ENCODE measurements around the gene PDE7B. TPM values are rescaled to one million over a fixed set of nuclear protein-coding genes. Genes with fewer than 3 reads are reported as not detected.

PDE7B gene
- total RNA-seq, 4 donors from 2014 or later = 1.4 to 11.6 (median 3.5) TPM

DNA sequence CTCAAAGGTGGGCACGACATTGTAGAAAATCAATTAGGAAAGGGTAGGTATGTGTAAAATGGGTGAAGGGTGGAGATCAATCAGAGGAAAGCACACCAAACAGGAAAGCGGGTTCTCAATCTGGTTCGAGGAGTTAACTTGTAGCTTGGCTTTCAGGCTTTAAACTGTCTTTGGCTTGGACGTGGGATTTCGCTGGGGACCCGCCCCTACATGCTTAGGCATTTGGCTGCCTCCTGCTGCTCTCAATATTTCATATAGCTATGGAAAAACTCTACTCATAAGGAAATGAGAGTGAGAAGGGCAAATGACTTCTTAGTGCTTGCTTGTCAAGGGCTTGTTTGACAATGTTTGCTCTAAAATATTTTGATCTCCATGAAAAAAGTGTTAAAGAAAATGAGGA lies 38.1 kb upstream of the PDE7B start:
- no peak overlapping the region for H3K27ac ChIP-seq

DNA sequence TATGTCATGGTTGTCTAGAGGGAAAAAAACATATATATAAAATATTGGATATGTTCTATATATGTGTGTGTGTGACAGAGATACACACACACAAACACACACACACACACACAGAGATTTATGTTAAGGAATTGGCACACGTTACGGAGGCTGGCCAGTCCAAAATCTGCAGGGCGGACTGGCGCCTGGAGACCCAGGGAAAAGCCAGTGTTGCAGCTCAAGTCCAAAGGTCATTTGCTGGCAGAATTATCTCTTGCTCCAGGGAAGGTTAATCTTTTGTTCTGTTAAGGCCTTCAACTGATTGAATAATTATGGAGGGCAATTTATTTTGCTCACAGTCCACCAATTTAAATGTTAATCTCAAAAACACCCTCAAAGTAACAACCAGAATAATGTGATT lies 37.5 kb upstream of the PDE7B start:
- Histone ChIP-seq H3K4me3 (no peak overlapping the region), H3K9me3 (no peaks in the 10 kb centered on the region), H3K27ac (no peak overlapping the region), H3K4me1 (no peaks in the 10 kb centered on the region), H3K27me3 (no peaks in the 10 kb centered on the region), H3K36me3 (no peaks in the 10 kb centered on the region)
- TF ChIP-seq, protein P1, sequence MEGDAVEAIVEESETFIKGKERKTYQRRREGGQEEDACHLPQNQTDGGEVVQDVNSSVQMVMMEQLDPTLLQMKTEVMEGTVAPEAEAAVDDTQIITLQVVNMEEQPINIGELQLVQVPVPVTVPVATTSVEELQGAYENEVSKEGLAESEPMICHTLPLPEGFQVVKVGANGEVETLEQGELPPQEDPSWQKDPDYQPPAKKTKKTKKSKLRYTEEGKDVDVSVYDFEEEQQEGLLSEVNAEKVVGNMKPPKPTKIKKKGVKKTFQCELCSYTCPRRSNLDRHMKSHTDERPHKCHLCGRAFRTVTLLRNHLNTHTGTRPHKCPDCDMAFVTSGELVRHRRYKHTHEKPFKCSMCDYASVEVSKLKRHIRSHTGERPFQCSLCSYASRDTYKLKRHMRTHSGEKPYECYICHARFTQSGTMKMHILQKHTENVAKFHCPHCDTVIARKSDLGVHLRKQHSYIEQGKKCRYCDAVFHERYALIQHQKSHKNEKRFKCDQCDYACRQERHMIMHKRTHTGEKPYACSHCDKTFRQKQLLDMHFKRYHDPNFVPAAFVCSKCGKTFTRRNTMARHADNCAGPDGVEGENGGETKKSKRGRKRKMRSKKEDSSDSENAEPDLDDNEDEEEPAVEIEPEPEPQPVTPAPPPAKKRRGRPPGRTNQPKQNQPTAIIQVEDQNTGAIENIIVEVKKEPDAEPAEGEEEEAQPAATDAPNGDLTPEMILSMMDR (IDR thresholded peaks at IDR 0.05) = no peak
- TF ChIP-seq POLR2A (IDR thresholded peaks at IDR 0.05) = no peak
- no peak for DNase-seq

More for the DNA sequence above, 38.1 kb upstream of the PDE7B start:
- Histone ChIP-seq H3K27me3 (no peaks in the 10 kb centered on the region), H3K36me3 (no peaks in the 10 kb centered on the region), H3K4me1 (no peaks in the 10 kb centered on the region), H3K4me3 (no peak overlapping the region), H3K9me3 (no peaks in the 10 kb centered on the region)
- TF ChIP-seq, protein P1 (IDR thresholded peaks at IDR 0.05) = no peak
- TF ChIP-seq POLR2A (IDR thresholded peaks at IDR 0.05) = no peak
- no peak for DNase-seq

DNA sequence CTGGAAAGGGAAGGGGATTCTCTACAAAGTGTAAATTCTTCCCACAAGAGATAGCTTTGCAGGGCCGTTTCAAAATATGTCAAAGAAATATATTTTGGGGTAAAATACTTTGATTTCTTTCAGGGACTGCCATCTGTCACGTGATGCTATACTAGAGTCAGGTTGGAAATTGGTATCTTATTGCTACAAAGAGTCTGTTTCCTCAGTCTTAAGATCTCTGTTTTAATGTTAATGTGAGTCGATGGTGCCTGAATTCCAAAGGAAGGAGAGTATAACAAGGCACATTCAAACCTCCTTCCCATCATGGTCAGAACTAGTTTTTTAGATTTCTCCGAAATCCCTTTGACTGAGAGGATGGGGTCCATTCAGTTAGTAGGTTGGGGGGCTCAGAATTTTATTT lies 36.3 kb upstream of the PDE7B start:
- DNase-seq = no peak
- TF ChIP-seq, protein P1 (IDR thresholded peaks at IDR 0.05) = no peak
- TF ChIP-seq POLR2A (IDR thresholded peaks at IDR 0.05) = no peak
- no peaks in the 10 kb centered on the region for H3K4me1 ChIP-seq
- H3K27ac ChIP-seq = no peak overlapping the region
- H3K9me3 ChIP-seq = no peaks in the 10 kb centered on the region
- no peaks in the 10 kb centered on the region for H3K36me3 ChIP-seq
- no peak overlapping the region for H3K4me3 ChIP-seq
- H3K27me3 ChIP-seq = no peaks in the 10 kb centered on the region

DNA sequence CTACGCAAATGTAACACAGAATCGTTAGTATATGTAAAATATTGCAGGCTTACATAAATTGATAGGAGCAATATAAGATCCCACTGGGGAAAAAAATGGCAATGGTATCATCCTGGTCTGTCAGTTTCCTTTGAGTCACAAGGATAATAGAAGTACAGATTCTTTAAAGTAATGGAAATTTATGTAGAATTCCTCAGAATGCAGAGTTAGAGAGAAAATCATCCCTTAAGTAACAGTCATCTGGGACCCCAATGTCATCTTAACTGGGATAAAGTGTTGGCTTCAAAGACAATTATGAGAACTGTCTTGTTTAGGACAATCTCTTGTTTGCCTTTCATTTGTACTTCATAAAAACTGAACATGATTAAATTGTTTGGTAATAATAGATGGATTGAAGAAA lies 34.5 kb upstream of the PDE7B start:
- Histone ChIP-seq H3K27ac (no peak overlapping the region), H3K4me3 (no peak overlapping the region), H3K36me3 (no peaks in the 10 kb centered on the region), H3K27me3 (no peaks in the 10 kb centered on the region), H3K4me1 (no peaks in the 10 kb centered on the region), H3K9me3 (no peaks in the 10 kb centered on the region)
- DNase-seq = no peak
- no peak for TF ChIP-seq POLR2A (IDR thresholded peaks at IDR 0.05)
- TF ChIP-seq, protein P1 (IDR thresholded peaks at IDR 0.05) = no peak

DNA sequence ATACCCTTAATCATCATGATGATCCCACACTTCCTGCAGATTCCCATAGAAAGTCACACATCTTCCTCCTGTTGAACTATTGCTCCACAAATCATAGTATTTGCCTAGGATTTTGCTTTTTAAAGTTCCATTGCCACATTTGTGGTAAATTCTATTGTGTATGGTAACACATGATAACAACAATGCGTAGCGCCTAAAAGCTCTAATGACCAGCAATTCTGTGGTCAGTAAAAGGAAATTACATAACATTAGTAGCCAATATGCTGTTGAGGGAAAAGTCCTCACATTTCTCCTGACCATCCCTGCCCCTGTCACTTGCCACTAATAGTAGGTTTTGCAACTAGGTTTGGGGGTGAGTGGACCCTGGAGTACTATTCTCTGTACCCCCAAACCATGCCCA lies 31.8 kb upstream of the PDE7B start:
- H3K4me3 ChIP-seq = no peak overlapping the region

More for the DNA sequence above, 31.8 kb upstream of the PDE7B start:
- no peak for DNase-seq
- Histone ChIP-seq H3K27ac (no peak overlapping the region), H3K4me1 (no peaks in the 10 kb centered on the region), H3K9me3 (no peaks in the 10 kb centered on the region), H3K27me3 (no peaks in the 10 kb centered on the region), H3K36me3 (no peaks in the 10 kb centered on the region)
- no peak for TF ChIP-seq POLR2A (IDR thresholded peaks at IDR 0.05)
- TF ChIP-seq, protein P1 (IDR thresholded peaks at IDR 0.05) = no peak

Measured in Peyer's patch (tissue), 4 donors.